ENCODE data around the gene ZNF407.
"Not testable (repeated sequence)": the region's sequence is repeated elsewhere in the genome, so short reads cannot be mapped to it uniquely, and the experiment has no call there.

ZNF407 gene

DNA sequence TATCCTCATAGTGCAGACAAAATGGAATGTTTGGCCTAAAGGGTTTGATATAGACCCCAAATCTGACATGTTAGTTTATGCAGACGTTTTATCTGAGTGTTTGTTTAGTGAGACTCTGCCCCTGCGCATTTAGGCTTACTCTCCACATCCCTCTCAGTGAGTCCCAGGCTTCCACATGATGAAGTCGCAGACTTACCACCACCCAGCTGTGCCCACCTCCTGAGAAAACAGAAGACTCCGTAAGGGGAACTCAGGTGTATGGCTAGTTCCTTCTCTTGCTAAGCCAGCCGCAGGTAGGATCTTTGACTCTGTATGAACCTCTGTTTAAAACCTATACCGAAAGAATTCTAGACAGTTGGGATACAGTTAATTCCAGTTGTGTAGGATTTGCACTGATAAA, 338.7 kb downstream of the ZNF407 start:
- DNase-seq (ENCODE audit: low spot score) = no peak

- no peak for DNase-seq (ENCODE audit: low spot score)
These were observed 339.6 kb downstream of the ZNF407 start for GRCh38 chr18:74937291-74937690.

DNA sequence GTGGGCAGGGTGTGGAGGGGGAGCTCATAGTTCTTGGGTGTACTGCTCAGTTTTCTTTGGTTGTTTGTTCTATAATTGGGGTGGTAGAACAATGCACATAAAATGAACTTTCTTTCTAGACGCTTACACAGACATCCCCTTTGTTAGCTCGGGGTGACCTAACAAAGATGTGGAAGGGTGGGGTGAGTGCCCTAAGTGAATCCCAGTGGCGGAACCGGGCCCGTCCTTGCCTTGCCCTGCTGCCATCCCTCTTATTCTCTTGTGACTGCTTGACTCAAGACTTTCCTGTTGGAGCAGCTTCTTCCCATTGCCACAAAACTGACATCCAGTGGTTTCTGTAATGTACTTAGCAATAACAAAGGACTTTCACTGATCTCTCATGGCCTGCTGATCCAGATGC, 343.2 kb downstream of the ZNF407 start:
- DNase-seq (ENCODE audit: low spot score) = no peak

DNA sequence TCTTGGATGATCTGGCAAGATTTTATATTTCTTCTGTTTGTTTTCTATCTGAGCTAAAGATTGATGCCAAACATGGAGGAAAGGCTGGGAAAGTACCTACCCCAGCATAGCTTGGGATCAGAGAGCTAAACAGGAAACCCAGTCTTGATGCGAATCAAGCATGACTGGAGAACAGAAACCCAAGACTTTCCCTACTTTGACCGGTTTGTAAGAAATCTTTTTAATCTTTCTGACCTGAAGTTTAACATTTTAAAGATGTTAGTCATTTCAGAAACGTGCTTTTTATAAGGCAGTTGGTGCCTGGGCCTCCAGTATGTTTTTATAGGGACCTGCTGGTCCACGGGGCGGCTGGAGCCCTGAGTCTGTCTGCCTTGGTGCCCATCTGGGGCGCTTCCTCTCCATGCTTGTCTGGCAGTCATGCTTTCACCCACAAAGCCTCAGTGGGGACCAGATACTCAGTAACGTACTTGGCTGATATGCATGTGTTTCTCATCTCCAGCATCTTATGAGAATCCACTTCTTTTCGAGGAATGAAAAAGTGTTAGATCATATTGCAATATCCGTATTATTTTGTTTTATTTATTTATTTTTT, 344.7 kb downstream of the ZNF407 start:
- DNase-seq (ENCODE audit: low spot score) = no peak

DNA sequence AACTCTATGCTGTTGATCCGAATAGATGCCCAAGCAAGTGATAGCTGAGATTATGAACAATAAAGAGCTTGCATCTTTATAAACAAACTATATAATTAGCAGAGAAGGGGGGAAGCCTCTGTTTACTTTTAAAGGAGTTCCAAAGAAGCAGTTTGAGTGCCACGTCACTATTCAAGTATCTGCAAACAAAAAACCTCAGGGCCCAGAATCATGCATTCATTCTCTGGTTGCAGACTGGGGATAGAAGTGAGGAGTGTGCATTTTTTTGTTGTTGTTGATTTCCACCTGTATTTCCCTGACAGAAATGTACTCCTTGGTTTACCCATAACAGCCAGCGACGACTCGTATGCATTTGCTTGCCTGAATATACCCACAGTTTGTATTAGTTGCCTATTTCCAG, 347.0 kb downstream of the ZNF407 start:
- DNase-seq (ENCODE audit: low spot score) = no peak

GRCh38 chr18:74945774-74946545, 348.3 kb downstream of the ZNF407 start:
- no peak for DNase-seq (ENCODE audit: low spot score)

GRCh38 chr18:74946646-74947375, 349.1 kb downstream of the ZNF407 start:
- DNase-seq (ENCODE audit: low spot score) = no peak

GRCh38 chr18:74947417-74947816, 349.7 kb downstream of the ZNF407 start:
- no peak for DNase-seq (ENCODE audit: low spot score)

DNA sequence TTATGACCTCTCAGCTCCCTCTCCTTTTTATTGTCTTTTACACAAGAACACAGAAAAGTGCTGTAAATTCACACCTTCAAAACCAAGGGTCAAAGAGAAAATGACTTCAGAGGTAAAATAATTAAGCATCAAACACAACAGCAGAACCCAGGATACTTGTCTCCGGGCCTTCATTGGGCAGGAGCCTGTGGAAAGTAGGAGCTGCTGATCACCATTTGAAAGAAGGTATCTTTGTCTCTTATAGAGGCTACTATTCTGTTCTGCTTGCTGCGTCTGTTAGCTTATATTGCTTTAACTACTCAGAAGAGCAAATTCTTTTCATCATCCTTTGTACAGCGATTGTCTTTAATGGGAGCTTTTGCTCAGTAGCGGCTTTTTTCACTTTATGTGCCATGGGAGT, 350.2 kb downstream of the ZNF407 start:
- no peak for DNase-seq (ENCODE audit: low spot score)

DNA sequence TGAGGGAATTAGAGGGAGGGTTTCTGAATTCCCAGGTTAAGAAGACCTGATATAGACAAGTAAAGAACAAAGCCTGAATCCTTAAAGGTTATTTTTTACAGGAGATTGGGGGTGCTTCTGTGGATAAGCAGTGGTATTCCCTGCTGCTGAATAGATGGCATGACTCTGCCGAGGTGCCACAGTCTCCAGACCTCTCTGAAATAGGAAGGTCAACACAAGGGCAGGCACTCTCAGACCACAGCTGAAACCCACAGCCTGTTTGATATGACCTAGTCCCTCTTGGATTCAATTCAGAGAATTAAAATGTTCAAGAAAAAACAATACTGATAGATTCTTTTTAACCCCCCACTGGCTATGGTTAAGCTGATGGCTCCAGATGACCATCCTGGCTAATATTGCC, 351.9 kb downstream of the ZNF407 start:
- no peak for DNase-seq (ENCODE audit: low spot score)

DNA sequence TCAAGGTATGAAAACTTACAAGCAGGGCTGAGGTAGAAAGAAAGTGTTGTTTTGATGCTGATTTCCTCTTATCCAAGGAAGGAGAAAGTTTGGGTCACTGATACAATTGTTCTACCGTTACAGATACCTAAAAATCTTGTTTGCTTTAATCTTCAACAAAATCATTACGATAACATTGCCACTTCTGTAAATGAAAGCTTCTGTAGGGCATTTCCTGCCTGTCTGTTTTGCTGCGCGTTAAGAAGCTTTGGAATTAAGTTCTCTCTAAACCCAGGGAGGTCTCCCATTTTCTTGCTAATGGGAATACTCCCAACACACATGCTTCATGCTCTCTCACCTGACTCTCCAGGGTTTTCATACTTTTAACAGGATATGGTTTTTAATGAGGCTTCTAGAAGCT, 352.8 kb downstream of the ZNF407 start:
- no peak for DNase-seq (ENCODE audit: low spot score)

DNA sequence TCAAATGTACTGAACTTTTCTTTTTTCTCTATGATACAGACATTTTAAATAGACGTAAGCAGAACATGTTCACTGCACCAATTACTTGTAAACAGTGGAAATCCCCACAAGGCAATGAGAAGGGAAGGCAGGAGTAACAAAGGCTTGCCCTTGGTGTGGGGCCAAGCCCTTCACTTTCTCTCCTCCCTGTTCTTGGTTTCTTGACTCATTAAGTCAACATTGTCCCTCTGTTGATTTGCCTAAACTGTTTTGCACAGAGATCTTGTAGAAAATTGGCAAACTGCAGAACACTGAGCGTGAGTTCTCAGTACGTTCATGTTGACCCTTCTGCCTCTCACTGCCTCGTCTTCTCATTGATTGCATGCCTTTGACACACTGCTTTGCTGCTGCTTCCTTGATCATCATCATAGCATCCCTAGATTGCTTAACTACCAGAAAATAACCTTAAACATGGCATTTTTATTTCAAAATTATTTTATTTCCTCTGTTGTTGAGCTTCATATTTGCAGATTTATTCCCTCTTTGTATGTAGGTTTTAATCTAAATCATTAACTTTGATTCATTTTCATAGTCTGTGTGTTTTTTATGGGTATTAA, 353.6 kb downstream of the ZNF407 start:
- DNase-seq (ENCODE audit: low spot score) = no peak

DNA sequence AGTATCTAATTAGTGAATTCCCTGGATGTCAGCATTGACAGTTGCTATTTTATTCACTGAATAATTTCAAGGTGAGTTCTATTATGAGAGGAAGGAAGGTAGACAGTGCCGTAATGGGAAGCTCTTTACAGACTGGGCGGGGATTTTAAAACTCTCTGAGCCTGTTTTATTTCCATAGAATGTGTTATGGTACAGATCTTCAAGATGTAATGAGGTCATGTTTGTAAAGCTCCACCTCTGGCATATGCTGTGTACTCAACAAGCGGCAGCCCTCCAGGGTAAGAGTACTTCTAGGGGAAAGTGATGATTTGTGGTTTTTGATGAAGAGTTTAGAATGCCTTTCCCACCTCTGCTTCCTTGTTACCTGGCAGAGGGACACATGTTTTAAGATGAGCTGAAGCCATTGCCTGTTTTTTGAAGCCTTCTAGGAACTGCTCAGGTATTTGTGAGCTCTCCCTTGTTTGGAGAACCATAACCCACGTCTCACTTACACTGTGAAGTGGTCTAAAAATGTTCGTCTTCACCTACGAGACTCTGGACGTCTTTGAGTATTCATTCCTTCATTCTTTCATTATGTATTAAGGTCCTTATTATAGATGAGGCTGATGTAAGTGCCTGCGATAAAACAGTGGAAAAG, 360.0 kb downstream of the ZNF407 start:
- no peak for DNase-seq (ENCODE audit: low spot score)

- no peak for DNase-seq (ENCODE audit: low spot score)
These were observed 361.5 kb downstream of the ZNF407 start for GRCh38 chr18:74959216-74959615.

DNA sequence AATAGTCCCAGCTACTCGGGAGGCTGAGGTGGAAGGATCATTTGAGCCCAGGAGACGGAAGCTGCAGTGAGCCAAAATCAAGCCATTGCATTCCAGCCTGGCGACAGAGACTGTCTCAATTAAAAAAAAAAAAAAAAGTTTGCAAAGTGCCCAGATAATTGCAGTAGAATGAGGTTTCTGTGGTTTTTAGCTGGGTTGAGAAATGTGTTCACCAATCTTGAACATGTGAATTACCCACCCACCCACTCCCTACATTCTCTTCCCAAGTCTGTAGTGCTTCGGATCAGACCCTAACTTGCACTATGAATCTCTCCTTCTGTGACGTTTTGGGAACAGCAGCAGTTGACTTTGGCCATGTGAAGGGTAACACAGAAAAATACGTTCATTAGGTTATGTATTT, 363.9 kb downstream of the ZNF407 start:
- DNase-seq (ENCODE audit: low spot score) = no peak

DNA sequence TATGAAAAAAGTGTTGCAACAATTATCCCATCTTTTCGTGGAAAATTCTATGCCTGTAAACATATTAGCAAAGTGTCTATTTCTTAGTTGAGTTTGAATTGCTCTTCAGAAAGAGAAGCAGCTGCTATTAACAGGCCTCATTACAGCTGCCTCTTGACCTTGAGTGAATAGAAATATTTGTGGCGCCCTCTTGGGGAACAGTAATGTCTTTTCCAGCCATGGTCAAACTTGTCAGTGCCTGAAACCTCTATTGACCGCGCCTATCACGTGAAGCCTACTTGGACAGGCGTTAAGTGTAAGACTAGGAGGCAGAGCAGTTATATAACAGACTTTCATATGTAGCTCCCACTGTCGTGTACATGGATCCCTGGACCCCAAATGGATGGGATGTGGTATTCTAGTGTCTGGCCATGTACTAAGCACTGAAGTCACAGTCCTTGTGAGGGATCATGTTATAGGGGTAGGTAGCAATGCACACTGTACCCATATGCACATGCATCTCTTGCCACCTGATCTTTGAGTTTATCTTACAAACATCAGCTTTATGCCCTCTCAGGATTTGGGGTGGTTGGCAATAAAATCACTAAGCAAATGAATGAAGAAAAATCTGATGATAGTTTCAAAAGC, 366.3 kb downstream of the ZNF407 start:
- peak; percentile 52 for DNase-seq (ENCODE audit: low spot score)

DNA sequence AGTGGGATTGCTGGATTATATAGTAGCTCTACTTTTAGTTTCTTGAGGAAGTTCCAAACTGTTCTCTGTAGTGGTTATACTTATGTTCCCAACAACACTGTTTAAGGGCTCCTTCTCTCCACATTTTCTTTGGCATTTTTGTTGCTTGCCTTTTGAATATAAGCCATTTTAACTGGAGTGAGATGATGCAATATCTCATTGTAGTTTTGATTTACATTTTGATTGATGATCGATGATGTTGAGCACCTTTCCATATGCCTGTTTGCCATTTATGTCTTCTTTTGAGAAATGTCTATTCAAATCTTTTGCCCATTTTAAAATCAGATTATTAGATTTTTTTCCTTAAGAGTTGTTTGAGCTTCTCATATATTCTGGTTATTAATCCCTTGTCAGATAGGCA, 368.0 kb downstream of the ZNF407 start:
- no peak for DNase-seq (ENCODE audit: low spot score)

GRCh38 chr18:74967438-74967837, 369.8 kb downstream of the ZNF407 start:
- DNase-seq (ENCODE audit: low spot score) = no peak

- no peak for DNase-seq (ENCODE audit: low spot score)
These were observed 370.3 kb downstream of the ZNF407 start for GRCh38 chr18:74967979-74968378.

GRCh38 chr18:74971358-74971757, 373.7 kb downstream of the ZNF407 start:
- not testable (repeated sequence) for DNase-seq (ENCODE audit: low spot score)

GRCh38 chr18:74971776-74972175, 374.1 kb downstream of the ZNF407 start:
- not testable (repeated sequence) for DNase-seq (ENCODE audit: low spot score)

GRCh38 chr18:74972354-74972753, 374.7 kb downstream of the ZNF407 start:
- no peak for DNase-seq (ENCODE audit: low spot score)
